H1 (cell line): Measurements from ENCODE around the gene FAM120A. TPM values are rescaled to one million over a fixed set of nuclear protein-coding genes. Genes with fewer than 3 reads are reported as not detected.
A peak's percentile ranks its signal among the peaks of the same experiment; 100 is the strongest.

ENCODE experiments used
- CBX8 ChIP-seq: fragments of 300-800, 300-1000 bp; sonication (generic); IDR thresholded peaks from 2 replicates; pipeline ENCODE4 v1.7.1; 2016; ENCODE audit warnings: low read depth, low read length, borderline replicate concordance
- HDAC2 ChIP-seq, 2 experiments: fragments of 300-600 bp in 1 of 2; sonication (generic) in 1 of 2; IDR thresholded peaks; 2 replicates each; pipeline ENCODE4 v1.6.1; 2011 to 2012; ENCODE audit warnings: low read depth in 2 of 2, low read length in 2 of 2, mild to moderate bottlenecking in 2 of 2, moderate library complexity in 2 of 2, borderline replicate concordance in 1 of 2, inconsistent platforms in 1 of 2
- KDM5A ChIP-seq: fragments of 200-600 bp; IDR thresholded peaks from 2 replicates; pipeline ENCODE4 v1.7.1; 2012; ENCODE audit warnings: mild to moderate bottlenecking, low read length, inconsistent platforms, mixed read lengths
- POLR2AphosphoS5 ChIP-seq: IDR thresholded peaks from 2 replicates; pipeline ENCODE4 v1.6.1; 2011; ENCODE audit warnings: low read depth, low read length
- SIN3A ChIP-seq, 2 experiments: IDR thresholded peaks in 1 of 2; conservative IDR thresholded peaks in 1 of 2; 2 replicates each; pipeline ENCODE4 v1.6.1; 2011 to 2012; ENCODE audit warnings: low read length in 2 of 2, improper control_type of control experiment in 1 of 2, low read depth in 1 of 2, mild to moderate bottlenecking in 1 of 2
- SP1 ChIP-seq: IDR thresholded peaks from 2 replicates; pipeline ENCODE4 v1.6.1; 2011; ENCODE audit warnings: low read depth, low read length
- SP4 ChIP-seq: IDR thresholded peaks from 2 replicates; pipeline ENCODE4 v1.6.1; 2012; ENCODE audit warnings: low read length, inconsistent platforms
- TAF1 ChIP-seq: IDR thresholded peaks from 2 replicates; pipeline ENCODE4 v1.6.1; 2011; ENCODE audit warnings: mild to moderate bottlenecking, low read depth, low read length
- polyA plus RNA-seq, 7 experiments: library from polyadenylated mRNA; depleted of rRNA in 3 of 7; stranded (reverse) in 5 of 7; unstranded in 2 of 7; fragments of >200 nt in 5 of 7; fragments of 200-250 nt in 2 of 7; gene quantifications; 1 replicate in 5 of 7; 2 replicates in 1 of 7; 4 replicates in 1 of 7; pipeline versions ENCODE4 v1.2.1 to v1.2.3, GENCODE V29; 2011 to 2013; ENCODE audit warnings: missing spikeins in 2 of 7, mixed read lengths in 2 of 7
- total RNA-seq: library from RNA; stranded (reverse); fragmentation: NEBNext Ultra II Directional; extraction: Animal tissue kit (Norgen Biotek cat#: 25700); gene quantifications from 2 replicates; pipeline ENCODE4 v1.2.1, GENCODE V29; 2021
- TF ChIP-seq, protein P1 (sequence below), 3 experiments: IDR thresholded peaks; 1 replicate in 2 of 3; 2 replicates in 1 of 3; pipeline versions ENCODE4 v1.5.1 to v1.6.1; 2011; ENCODE audit warnings: low read length in 3 of 3, mild to moderate bottlenecking in 3 of 3, inconsistent platforms in 2 of 3, low read depth in 1 of 3, moderate library complexity in 1 of 3; ENCODE audit not compliant: insufficient read depth in 1 of 3; ENCODE audit errors: control extremely low read depth in 1 of 3
- TF ChIP-seq, protein P2 (sequence below): IDR thresholded peaks from 2 replicates; pipeline ENCODE4 v1.6.1; 2012; ENCODE audit warnings: inconsistent platforms

Gene FAM120A
- total and polyA plus RNA-seq, 2 of the 8 experiments (the other 6 are each of a cell fraction or from before 2014, with no cell fraction given): 24.9 to 54.7 TPM

DNA sequence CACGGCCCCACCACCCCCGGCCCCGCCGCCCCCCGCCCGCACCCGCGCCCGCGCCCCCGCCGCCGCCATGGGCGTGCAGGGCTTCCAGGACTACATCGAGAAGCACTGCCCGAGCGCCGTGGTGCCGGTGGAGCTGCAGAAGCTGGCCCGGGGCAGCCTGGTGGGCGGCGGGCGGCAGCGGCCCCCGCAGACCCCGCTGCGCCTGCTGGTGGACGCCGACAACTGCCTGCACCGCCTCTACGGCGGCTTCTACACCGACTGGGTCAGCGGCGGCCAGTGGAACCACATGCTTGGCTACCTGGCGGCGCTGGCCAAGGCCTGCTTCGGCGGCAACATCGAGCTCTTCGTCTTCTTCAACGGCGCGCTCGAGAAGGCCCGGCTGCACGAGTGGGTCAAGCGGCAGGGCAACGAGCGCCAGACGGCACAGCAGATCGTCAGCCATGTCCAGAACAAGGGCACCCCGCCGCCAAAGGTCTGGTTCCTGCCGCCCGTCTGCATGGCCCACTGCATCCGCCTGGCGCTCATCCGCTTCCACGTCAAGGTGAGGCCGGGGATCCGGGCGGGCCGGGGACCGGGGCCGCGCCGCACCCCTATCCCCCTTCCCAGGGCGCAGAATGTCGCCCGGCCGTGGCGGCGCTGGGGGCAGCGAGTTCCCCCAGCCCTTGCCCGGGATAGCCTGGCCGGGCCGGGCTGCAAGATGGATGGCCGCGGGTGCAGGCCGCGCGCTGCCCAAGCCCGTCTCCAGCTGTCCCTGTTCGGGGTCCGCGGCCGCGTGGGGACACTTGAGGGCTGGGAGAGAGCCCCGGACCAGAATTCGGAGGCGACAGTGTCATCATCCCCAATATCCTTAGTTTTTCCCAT lies 594 bp downstream of the FAM120A start (continued):
- TF ChIP-seq, protein P1, sequence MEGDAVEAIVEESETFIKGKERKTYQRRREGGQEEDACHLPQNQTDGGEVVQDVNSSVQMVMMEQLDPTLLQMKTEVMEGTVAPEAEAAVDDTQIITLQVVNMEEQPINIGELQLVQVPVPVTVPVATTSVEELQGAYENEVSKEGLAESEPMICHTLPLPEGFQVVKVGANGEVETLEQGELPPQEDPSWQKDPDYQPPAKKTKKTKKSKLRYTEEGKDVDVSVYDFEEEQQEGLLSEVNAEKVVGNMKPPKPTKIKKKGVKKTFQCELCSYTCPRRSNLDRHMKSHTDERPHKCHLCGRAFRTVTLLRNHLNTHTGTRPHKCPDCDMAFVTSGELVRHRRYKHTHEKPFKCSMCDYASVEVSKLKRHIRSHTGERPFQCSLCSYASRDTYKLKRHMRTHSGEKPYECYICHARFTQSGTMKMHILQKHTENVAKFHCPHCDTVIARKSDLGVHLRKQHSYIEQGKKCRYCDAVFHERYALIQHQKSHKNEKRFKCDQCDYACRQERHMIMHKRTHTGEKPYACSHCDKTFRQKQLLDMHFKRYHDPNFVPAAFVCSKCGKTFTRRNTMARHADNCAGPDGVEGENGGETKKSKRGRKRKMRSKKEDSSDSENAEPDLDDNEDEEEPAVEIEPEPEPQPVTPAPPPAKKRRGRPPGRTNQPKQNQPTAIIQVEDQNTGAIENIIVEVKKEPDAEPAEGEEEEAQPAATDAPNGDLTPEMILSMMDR (IDR thresholded peaks at IDR 0.05; ENCODE audit: control extremely low read depth in 1 of 3, insufficient read depth in 1 of 3, low read depth in 1 of 3, low read length in 3 of 3): peak in 2 of 3 experiments; percentile 1 to 24; a peak in 2 of 4 replicates
- TF ChIP-seq CBX8: no peak
- TF ChIP-seq SP4: no peak
- TF ChIP-seq, protein P2, sequence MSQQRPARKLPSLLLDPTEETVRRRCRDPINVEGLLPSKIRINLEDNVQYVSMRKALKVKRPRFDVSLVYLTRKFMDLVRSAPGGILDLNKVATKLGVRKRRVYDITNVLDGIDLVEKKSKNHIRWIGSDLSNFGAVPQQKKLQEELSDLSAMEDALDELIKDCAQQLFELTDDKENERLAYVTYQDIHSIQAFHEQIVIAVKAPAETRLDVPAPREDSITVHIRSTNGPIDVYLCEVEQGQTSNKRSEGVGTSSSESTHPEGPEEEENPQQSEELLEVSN: peak; percentile 29; the same call in 1 of the 2 replicates
- TF ChIP-seq TAF1: peak; percentile 58; the same call in 1 of the 2 replicates
- peak in 1 of 2 experiments; percentile 71; a peak in 1 of 4 replicates for TF ChIP-seq HDAC2 (IDR thresholded peaks at IDR 0.05; ENCODE audit: borderline replicate concordance in 1 of 2, low read depth in 2 of 2, low read length in 2 of 2)
- peak; percentile 12 to 68; a peak in 2 of 4 replicates for TF ChIP-seq SIN3A (conservative IDR thresholded peaks at IDR 0.05 in 1 of 2, IDR thresholded peaks at IDR 0.05 in 1 of 2; ENCODE audit: low read depth in 1 of 2, low read length in 2 of 2)
- TF ChIP-seq KDM5A: no peak
- TF ChIP-seq POLR2AphosphoS5: 0 out of 2 replicates have a peak, but pooled peaks have one; percentile 33
- no peak for TF ChIP-seq SP1
